CD4-positive, alpha-beta T cell treated with Interleukin-17A for 1 hour (primary cell): ENCODE data around the gene ACAD11.

Experiments used
- DNase-seq: peaks from one replicate; pipeline ENCODE4 v3.0.0-alpha.2; 2020

ACAD11 gene

DNA sequence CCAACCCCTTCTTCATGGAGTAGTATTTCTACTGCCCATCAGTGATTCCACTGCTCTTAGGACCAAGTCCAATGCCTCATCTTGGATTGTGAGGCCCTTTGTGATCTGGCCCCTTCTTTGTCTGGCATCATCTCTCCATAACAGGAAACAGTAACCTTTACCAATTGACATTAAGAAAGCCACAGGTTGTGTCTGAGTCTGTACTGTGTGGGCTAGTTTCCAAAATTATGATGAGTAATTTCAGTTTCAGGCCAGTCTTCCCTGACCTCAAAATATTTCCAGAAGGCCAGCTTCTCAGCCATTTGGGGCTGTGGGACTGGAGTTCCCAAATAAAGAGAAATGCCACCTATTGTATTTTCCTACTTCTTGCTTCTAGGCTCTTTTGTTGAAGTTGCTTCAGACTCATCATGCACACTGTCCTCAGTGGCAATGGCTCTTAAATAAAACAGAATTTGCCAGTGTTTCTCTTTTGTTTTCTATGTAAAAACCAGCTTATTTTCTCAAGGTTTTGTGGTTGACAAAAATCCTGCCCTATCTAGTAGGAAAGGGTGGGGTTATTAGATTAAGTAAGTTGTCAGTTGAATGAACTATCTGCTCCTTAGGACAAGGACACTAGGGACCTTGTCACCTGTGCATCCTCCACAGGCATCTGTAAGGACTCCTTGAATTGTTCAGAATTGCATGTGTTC is 109.6 kb downstream of the ACAD11 start:
- no peak for DNase-seq

DNA sequence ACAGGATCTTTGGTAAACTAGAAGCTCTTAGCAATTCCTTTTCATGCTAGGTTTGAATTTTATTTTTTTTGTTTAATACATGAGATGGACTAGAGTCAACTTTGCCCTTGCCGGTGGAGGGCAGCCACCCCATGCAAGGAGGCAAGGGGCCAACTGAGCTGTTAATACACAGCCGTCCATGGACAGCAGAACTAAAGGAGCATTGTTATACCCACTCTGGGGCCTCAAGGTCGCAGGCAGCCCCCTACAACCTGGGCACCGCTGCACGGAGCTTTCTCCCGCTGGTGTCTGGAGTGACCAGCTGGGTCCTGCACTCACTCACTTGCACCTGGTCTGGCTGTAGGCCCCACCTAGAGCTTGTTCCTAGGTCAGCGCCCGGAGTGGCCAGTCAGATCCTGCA is 110.4 kb downstream of the ACAD11 start:
- DNase-seq = no peak

DNA sequence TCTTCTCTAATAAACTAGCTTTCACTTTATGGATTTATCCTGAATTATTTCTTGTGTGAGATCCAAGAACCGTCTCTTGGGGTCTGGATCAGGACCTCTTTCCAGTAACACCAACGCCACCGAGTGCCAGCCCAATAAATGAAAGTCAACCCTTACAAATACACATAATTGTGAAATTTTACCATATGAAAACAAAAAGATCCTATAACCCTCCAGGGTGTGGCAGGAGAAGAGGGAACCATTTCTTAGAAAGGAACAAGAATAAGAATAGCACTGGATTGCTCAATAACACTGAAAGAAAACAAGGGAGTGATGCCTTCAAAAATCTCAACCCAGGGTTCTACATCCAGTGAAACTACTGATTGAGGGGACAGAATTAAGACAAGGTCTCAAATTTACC is 114.1 kb downstream of the ACAD11 start:
- no peak for DNase-seq

DNA sequence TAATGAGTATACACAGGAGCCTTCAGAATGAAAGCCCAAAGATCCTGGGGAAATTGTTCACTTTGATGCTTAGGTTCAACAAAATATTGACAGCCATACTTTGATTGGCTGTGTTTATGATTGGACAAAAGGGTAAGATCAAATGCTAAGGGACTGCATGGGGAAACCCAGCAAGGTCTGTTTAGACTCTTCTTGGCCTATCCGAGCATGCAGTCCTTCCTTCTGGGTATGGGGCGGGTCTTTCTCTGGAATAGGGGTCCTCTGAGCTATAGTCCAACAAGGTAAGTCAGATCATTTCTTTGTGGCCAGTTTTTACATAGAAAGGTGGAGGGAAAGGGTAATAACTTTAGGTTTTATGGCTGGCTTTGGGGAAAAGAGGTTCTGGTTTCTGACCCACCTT is 115.5 kb downstream of the ACAD11 start:
- no peak for DNase-seq

DNA sequence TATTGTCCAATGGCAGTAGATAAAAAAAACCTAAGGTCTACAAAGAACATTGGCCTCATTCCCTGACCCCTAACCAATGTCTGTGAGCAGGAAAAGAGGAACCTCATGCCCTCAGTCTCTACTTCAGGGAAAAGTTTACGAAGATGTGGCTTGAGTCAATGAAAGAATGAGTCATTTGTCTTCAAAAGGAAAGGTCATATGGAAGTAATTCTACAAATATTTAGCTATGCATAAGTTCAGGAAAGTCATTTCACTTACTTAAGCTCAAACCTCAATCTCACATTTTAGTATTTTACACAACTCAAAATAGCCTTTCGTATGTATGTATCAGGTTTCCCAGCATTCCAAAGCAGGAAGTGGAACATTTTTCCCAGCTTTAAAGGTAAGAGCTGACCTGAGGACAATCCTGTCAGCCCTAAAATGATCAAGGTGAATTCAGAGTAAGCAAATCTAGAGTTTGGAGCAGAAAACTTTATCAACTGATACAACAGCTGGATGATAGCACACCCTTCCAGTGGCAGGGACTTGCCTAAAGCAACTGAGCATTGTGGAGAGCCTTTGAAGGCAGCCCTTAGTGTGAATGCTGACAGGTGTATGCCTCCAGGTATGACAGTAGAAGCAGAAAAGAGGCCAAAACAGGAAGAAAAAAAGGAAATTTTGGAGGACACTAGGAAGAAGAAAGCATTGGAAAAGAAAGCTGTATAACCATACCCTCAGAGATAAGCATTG is 116.4 kb downstream of the ACAD11 start:
- DNase-seq = no peak

DNA sequence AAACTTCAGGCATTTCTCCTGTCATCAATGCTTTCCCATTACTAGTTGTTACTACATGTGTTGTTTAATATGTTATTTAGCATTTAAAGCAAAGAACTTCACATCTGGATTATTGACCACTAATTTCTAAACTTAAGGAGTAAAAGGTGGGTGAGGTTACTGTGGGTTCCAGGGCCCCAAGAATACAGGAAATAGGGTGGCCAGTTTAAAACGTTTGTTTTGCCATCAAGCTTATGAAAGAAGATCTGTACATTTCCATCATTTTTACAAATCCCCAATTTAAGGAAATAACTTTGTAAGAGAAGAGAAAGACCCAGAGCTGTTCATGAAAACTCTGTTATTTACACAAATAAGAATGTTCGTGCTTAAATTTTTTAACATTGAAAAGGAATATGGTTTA is 117.0 kb downstream of the ACAD11 start:
- DNase-seq = no peak

DNA sequence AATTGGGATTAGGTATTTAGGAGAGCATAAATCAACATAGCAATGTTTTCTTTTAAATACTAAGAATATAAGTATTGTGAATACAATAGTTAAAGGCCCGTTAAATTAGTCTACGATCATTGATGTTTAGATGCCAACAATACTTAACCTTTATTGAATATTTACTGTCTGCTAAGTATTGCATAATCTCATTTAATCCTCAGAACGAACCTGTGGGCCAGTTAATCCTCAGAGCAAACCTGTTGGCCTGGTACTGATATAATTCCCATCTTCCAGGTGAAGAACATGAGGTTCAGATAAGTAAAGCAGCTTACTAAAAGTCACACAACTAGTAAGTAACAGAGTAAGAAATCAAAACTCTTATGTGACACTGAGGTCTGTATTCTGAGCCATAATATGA is 119.9 kb downstream of the ACAD11 start:
- no peak for DNase-seq

DNA sequence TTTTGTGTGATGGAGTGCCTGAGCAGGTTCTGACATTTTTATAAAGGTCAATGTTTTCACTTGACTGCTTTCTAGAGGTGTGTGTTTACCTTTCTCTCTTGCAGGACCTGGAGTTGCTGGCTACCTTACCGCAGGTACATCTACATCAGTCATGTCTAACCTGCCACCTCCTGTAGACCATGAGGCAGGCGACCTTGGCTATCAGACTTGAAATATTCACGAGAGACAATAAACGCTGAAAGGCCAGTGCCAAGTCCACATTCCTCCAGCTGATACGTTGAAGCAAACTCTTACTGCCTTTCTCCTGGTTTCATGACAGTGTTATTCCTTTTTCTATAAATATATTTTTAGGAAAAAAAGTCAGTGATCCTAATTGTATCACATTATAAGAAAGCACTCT is 121.5 kb downstream of the ACAD11 start:
- no peak for DNase-seq

DNA sequence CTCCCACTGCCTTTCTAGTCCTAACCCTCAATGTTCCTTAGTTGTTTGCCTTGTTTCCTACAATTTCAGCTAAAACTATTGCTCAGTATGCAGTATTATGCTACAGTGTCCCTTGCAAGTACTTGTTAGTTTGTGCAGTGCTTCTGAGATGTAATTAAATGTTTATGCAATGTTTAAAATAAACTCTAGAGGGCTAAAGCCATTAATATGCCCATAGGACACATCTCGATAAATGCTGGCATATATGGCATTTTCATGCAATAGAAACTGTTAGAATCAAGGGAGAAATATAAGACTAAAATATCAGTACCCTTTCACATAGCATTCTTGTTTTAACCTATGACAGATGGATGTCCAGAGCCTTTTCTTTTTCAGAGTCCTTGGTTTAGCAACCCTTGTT is 122.3 kb downstream of the ACAD11 start:
- no peak for DNase-seq

DNA sequence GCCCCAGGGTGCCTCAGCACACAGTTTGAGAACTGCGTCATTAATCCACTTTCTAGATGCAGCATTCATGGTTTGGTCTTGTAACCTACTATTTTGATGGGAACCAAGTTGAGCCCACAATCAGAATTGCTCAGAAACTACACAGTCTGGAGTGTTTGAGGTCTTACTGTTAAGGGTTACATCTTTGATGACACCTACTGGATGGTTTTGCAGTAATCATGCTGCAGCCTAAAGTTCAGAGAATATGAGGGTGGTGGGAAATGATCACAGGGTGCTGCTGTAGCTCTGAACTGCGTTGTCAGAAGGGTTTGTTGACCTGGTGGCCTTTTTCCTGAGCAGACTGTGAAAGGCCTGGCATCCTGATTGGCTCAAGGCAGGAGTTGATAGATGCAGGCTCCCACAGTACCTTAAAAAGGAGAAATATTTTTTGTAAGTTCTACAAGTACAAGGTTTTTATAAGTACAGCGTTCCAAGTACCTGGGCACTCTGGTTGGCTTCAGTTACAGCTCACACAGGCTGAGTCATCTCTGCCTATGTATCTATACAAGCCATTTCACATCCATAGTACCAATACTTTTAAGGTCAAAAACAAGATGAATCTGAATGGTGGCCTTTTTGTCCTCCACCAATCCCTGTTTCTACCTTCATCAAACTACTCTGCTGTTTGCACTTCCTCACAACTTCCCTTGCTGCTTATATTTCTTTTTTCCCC is 123.0 kb downstream of the ACAD11 start:
- DNase-seq = no peak

DNA sequence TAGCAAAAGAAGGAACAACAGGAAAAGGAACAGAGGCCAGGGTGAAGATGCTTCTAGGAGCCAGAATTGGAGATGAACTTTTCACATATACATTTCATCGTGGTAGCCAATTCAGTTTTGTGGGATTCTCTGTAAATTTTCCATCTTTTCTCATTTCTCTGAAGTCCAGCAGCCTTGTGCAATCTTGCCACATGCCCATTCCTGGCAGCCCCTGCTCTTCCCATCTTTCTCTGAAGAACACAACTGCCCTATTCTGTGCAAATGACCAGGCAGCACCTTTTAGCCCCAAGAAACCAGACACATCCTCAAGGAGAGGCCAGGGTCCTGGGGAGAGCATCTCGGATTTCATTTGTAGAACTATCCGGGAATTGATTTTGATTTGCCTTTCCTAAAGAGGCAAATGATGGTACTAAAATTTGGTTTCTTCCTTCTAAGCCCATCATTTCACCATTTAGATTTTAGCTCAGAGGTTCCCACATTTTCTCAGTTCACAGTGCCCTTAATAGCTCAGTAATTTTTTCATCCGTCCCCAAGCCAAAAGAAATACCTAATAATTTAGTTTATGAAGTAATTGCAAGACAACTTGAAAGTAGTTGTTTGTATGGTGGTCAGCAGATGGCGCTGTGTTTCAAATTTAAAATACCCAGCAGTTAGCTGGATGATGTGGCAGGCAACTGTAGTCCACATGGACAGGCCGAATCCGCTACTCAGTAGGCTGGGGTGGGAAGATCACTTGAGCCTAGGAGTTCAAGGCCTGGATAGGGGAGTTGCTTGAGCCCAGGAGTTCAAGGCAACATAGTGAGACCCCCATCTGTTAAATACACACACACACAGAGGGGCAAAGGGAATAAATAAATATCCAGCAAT is 123.8 kb downstream of the ACAD11 start:
- DNase-seq = peak; percentile 57

DNA sequence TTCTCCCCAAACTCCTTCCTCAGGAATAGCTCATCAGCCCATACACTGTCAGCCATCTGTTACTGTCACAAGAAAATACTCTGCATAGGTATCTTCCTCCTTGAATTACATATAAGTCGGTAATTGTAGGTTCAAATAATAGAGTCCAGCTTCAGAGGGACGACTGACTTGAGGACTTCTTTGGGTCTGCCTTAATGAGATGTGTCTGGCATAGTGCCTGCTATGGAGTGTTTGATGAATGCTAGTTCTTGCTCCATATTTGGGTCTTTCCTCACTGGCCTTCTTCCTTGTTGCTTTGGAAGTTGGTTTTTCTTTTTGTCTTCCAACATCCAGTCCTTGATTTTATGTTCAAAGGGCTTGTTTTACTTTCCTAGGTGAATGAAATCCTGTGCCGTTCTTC is 129.0 kb downstream of the ACAD11 start:
- no peak for DNase-seq

DNA sequence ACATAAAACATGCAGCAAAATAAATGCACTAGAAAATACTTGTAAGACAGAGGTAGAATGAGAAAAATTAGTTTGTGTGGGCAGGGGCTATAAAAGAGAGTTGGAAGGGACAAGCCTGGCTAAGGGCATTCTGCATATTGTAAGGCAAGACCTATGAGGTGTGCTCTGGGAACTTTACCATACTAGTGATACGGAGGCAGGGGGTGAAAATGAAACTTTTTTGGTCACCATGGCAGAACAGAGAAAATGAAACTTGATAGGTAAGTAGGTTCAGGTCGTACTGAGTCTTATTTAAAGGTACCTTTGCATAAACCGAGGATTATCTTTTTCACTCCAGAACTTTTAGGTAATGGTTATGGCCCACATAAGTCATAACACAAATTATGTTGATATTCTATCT is 137.3 kb downstream of the ACAD11 start:
- DNase-seq = no peak

DNA sequence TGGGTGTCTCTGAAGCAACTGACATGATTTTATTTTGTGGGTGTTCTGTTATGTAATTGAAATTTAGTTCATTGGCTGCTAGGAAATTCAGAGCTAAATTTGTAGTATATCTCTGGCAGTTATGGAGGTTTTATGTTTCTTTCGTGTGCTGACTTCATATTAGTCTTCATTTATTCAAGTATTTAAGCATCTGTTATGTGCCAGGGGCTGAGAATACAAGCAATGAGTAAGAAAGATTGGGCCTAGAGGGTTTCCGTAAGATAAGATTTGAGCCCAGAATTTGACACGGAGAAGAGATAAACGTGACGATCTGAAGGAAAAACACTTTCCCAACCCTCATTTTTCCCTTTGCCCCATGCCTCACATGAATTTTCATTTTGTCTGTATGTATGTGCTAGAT is 137.7 kb downstream of the ACAD11 start:
- DNase-seq = no peak

DNA sequence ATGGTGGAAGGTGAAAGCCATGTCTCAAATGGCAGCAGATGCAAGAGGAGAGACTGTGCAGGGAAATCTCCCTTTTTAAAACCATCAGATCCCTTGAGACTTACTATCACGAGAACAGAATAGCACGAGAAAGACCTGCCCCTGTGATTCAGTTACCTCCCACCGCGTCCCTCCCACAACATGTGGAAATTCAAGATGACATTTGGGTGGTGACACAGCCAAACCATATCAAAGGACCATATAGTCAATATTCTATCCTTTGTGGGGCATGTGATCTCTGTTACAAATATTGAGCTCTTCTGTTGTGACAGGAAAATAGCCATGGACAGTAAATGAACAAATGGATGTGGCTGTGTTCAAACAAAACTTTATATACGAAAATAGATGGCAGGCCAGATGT is 139.7 kb downstream of the ACAD11 start:
- no peak for DNase-seq

DNA sequence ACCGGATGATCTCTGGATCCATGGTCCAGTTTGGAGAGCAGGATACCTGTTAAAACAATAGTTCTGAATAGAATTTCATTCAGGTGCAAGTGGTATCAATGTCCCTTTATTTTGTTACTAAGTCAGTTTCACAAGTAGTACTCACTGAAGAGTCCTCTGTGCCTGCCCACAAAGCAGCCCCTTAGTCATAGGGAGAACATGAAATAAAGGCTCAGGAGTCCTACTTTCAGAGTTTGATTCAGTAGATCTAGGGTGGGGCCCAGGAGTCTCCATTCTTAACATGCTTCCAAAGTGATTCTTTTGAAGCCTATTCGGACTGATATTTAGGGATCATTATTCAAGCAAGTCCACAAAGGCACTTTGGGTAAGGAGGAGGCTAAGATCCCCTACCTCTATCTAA is 142.3 kb downstream of the ACAD11 start:
- no peak for DNase-seq

DNA sequence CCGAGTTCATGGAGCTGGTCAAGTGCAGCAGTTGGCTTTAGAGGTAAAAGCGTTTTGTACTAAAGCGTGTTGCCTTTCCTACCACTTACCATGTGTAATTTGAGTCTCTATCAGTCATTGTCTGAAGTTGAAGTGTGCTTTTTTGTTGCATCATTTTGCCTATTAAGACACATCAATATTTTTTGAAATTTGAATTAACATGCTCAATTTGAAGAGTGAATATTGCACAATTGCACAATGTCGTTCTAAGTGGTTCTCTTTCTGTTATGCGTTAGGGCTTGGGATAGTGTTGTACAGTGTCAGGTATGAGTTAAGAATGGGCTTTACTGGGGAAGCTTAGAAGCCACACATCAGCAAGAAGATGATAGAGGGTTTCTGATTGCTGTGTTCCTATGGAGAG is 146.6 kb downstream of the ACAD11 start:
- no peak for DNase-seq

DNA sequence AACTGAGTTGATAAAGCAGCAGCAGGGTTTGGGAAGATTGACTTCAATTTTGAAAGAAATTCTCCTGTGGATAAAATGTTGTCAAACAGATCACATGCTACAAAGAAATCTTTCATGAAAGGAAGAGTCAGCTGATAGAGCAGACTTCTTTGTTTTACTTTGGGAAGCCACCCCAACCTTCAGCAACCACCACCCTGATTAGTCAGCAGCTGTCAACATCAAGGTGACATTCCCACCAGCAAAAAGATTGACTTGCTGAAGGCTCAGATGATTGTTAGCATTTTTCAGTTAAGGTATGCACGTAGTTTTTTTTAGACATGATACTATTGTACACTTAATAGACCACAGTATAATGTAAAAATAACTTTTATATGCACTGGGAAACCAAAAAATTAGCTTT is 150.1 kb downstream of the ACAD11 start:
- no peak for DNase-seq

DNA sequence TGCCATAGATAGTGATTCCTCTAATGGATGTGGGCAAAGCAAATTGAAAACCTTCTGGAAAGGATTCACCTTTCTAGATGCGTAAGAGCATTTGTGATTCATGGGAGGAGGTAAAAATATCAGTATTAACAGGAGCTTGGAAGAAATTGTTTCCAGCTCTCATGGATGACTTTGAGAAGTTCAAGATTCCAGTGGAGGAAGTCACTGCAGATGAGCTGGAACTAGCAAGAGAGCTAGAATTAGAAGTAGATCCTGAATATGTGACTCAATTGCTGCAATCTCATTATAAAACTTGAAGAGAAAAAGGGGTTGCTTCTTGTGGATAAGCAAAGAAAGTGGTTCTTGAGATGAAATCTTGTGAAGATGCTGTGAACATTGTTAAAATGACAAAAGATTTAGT is 150.5 kb downstream of the ACAD11 start:
- DNase-seq = no peak
